HG02642 (cell line): Measurements from ENCODE around the gene HNRNPH3.

Source experiments
- ATAC-seq: cut with Tn5 transposase; IDR thresholded peaks from one replicate; pipeline ENCODE4 v1.9.1; 2021; ENCODE audit warnings: mild to moderate bottlenecking; ENCODE audit not compliant: unreplicated experiment, poor library complexity

Gene HNRNPH3

GRCh38 chr10:68329506-68329861, 2.4 kb upstream of the HNRNPH3 start:
- no peak for ATAC-seq

GRCh38 chr10:68330852-68331454, 911 bp upstream of the HNRNPH3 start:
- ATAC-seq, result no peak

GRCh38 chr10:68332259-68333057, 594 bp downstream of the HNRNPH3 start, which contains the start of gene PBLD:
Gene PBLD (minus strand): TSS chr10:68332928. CDS start chr10:68306844, 26,084 bp downstream.
- peak; percentile 30 for ATAC-seq

GRCh38 chr10:68333058-68333395, 1.2 kb downstream of the HNRNPH3 start:
- ATAC-seq, result no peak

- no peak for ATAC-seq
These were observed 1.9 kb downstream of the HNRNPH3 start for GRCh38 chr10:68333440-68334431.

- no peak for ATAC-seq
These were observed 3.0 kb downstream of the HNRNPH3 start for GRCh38 chr10:68334672-68335467.

- ATAC-seq, result no peak
These were observed 5.0 kb downstream of the HNRNPH3 start for GRCh38 chr10:68336754-68337351.

- no peak for ATAC-seq
These were observed 8.7 kb downstream of the HNRNPH3 start for GRCh38 chr10:68340358-68341080.

- no peak for ATAC-seq
These were observed 11.1 kb downstream of the HNRNPH3 start for GRCh38 chr10:68342909-68343516.

GRCh38 chr10:68345621-68346020, 13.8 kb downstream of the HNRNPH3 start:
- ATAC-seq, result no peak

GRCh38 chr10:68346774-68347173, 14.9 kb downstream of the HNRNPH3 start:
- ATAC-seq, result no peak

GRCh38 chr10:68348265-68348741, 16.4 kb downstream of the HNRNPH3 start:
- ATAC-seq, result no peak

- no peak for ATAC-seq
These were observed 21.7 kb downstream of the HNRNPH3 start for GRCh38 chr10:68353537-68353936.

- no peak for ATAC-seq
These were observed 27.3 kb downstream of the HNRNPH3 start for GRCh38 chr10:68359189-68359588.

GRCh38 chr10:68362590-68362989, 30.7 kb downstream of the HNRNPH3 start:
- no peak for ATAC-seq

GRCh38 chr10:68364101-68364886, 32.4 kb downstream of the HNRNPH3 start:
- ATAC-seq, result no peak

- no peak for ATAC-seq
These were observed 33.7 kb downstream of the HNRNPH3 start for GRCh38 chr10:68365611-68366010.

GRCh38 chr10:68366600-68366999, 34.7 kb downstream of the HNRNPH3 start:
- ATAC-seq, result no peak
